Choroid plexus epithelial cell (primary cell): ENCODE results near the gene UBA52.

Source experiments
- DNase-seq: peaks from one replicate; pipeline ENCODE4 v3.0.0-alpha.2; 2010; ENCODE audit warnings: low read depth
- H3K4me3 ChIP-seq: 2 replicates; pipeline ENCODE4 v1.5.1; 2011; ENCODE audit warnings: low read depth, mild to moderate bottlenecking, control low read depth, low read length, moderate library complexity
- CTCF ChIP-seq: conservative IDR thresholded peaks from 2 replicates; pipeline ENCODE4 v1.5.1; 2011; ENCODE audit warnings: low read depth, mild to moderate bottlenecking, control low read depth, inconsistent platforms, low read length, moderate library complexity

UBA52 gene

GRCh38 chr19:18603255-18603957, 31.7 kb downstream of the UBA52 start:
- peak; percentile 31 for DNase-seq
- peak; percentile 46 for TF ChIP-seq CTCF
- no peak overlapping the region for H3K4me3 ChIP-seq

- DNase-seq, result no peak
- no peak for TF ChIP-seq CTCF
- no peak overlapping the region for H3K4me3 ChIP-seq
Measured at GRCh38 chr19:18603958-18604819, 32.5 kb downstream of the UBA52 start.

- no peak for TF ChIP-seq CTCF
- no peak overlapping the region for H3K4me3 ChIP-seq
- DNase-seq, result no peak
Measured at GRCh38 chr19:18604820-18605159, 33.1 kb downstream of the UBA52 start.

DNA sequence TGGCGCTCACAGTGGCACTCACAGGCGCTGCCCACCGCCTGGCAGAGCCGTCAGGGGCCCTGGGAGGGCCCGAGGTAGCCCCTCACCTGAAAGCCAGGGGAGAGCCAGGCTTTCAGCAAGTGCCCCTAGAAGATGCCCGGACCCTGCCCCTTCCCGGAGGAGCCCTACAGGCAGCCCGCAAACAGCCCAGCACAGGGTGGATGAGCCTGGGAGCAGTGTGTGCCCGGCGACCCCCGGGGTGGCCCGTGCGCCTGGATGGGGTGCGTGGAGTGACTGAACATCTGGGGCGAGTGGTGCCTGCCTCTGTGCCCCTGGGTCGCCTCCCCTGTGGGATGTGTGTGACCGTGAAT, 33.5 kb downstream of the UBA52 start:
- no peak for DNase-seq
- no peak overlapping the region for H3K4me3 ChIP-seq
- TF ChIP-seq CTCF, result no peak

- TF ChIP-seq CTCF, result no peak
- DNase-seq, result no peak
- no peak overlapping the region for H3K4me3 ChIP-seq
Measured at GRCh38 chr19:18605546-18606280, 34.1 kb downstream of the UBA52 start.

GRCh38 chr19:18606281-18607225, 34.9 kb downstream of the UBA52 start, which contains the start of gene CRLF1:
CRLF1 (minus strand) TSS chr19:18606799; CDS start chr19:18606656, 143 bp downstream.
- no peak for TF ChIP-seq CTCF
- H3K4me3 ChIP-seq, result no peak within 1 kb of the TSS
- DNase-seq, result no peak
